Measurements from ENCODE around the gene NCR2.

NCR2 gene

DNA sequence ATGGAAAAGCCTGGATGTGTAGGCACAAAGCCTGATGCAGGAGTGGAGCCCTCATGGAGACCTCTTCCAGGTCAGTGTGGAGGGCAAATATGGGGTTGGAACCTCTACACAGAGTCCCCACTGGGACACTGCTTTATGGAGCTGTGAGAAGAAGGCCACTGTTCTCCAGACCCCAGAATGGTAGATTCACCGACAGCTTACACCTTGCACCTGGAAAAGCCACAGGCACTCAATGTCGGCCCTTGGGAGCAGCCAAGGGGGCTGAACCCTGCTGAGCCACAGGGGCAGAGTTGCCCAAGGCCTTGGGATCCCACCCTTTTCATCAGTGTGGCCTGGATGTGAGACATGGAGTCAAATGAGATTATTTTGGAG lies 24.9 kb downstream of the NCR2 start:
- peaks cover 3% of the 10 kb centered on the region for H3K27me3 ChIP-seq (ENCODE audit: insufficient read depth, insufficient read length)

DNA sequence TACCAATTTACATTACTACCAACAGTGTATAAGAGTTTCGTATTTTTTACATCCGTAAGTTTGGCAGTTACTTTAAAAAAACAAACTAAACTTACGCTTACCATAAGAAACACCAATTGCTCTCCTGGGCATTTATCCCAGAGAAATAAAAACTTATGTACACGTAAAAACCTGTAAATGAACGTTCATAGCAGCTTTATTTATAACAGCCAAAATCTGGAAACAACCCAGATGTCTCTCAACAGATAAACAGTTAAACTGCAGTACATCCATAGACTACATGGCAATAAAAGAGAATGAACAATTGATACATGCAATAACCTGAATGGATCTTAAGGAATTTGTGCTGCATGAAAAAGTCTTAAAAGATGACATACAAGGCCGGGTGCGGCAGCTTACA lies 30.7 kb downstream of the NCR2 start:
- H3K9ac ChIP-seq (ENCODE audit: insufficient read length, low read depth), result no peak overlapping the region
- H3K4me1 ChIP-seq (ENCODE audit: insufficient read depth, insufficient read length), result no peaks in the 10 kb centered on the region
- H3K36me3 ChIP-seq (ENCODE audit: insufficient read depth, insufficient read length, low read length), result no peaks in the 10 kb centered on the region
- TF ChIP-seq YY1 (IDR thresholded peaks at IDR 0.05; ENCODE audit: insufficient read depth, insufficient read length) (no peak), ZNF274 (IDR thresholded peaks at IDR 0.05; ENCODE audit: low read depth, low read length) (no peak), SUZ12 (IDR thresholded peaks at IDR 0.05; ENCODE audit: extremely low read depth, insufficient read depth, insufficient read length) (no peak)
- H3K27me3 ChIP-seq (ENCODE audit: insufficient read depth, insufficient read length), result peaks cover 57% of the 10 kb centered on the region
- no peak overlapping the region for H3K4me3 ChIP-seq (ENCODE audit: insufficient read length, low read depth)
- H3K9me3 ChIP-seq (ENCODE audit: insufficient read depth, low read length), result no peaks in the 10 kb centered on the region
- DNase-seq (ENCODE audit: low read depth, low spot score), result no peak

More for the DNA sequence above, 24.9 kb downstream of the NCR2 start:
- H3K9me3 ChIP-seq (ENCODE audit: insufficient read depth, low read length), result peaks cover 11% of the 10 kb centered on the region; the same call in 1 of the 2 replicates
- H3K4me3 ChIP-seq (ENCODE audit: insufficient read length, low read depth), result no peak overlapping the region
- H3K36me3 ChIP-seq (ENCODE audit: insufficient read depth, insufficient read length, low read length), result no peaks in the 10 kb centered on the region
- no peak for TF ChIP-seq SUZ12 (IDR thresholded peaks at IDR 0.05; ENCODE audit: extremely low read depth, insufficient read depth, insufficient read length)
- TF ChIP-seq YY1 (IDR thresholded peaks at IDR 0.05; ENCODE audit: insufficient read depth, insufficient read length), result no peak
- no peak for TF ChIP-seq ZNF274 (IDR thresholded peaks at IDR 0.05; ENCODE audit: low read depth, low read length)
- H3K4me1 ChIP-seq (ENCODE audit: insufficient read depth, insufficient read length), result no peaks in the 10 kb centered on the region
- DNase-seq (ENCODE audit: low read depth, low spot score), result no peak
- no peak overlapping the region for H3K9ac ChIP-seq (ENCODE audit: insufficient read length, low read depth)

DNA sequence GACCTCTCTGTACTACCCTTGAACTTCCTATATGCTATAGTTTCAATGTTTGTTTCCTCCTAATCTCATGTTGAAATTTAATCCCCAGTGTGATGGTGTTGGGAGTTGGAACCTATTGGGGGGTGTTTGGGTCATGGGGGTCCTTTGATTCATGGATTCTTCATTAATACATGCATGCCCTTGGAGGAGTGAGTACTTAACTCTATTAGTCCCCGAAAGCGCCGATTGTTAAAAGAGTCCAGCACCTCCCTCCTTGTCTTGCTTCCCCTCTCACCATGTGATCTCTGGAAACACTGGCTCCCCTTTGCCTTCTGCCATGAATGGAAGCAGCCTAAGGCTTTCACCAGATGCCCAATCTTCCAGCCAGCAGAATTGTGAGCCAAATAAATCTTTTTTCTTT lies 31.7 kb downstream of the NCR2 start:
- Histone ChIP-seq H3K36me3 (ENCODE audit: insufficient read depth, insufficient read length, low read length) (no peaks in the 10 kb centered on the region), H3K27me3 (ENCODE audit: insufficient read depth, insufficient read length) (peaks cover 66% of the 10 kb centered on the region), H3K4me3 (ENCODE audit: insufficient read length, low read depth) (no peak overlapping the region), H3K9ac (ENCODE audit: insufficient read length, low read depth) (no peak overlapping the region), H3K4me1 (ENCODE audit: insufficient read depth, insufficient read length) (no peaks in the 10 kb centered on the region), H3K9me3 (ENCODE audit: insufficient read depth, low read length) (no peaks in the 10 kb centered on the region)
- TF ChIP-seq YY1 (IDR thresholded peaks at IDR 0.05; ENCODE audit: insufficient read depth, insufficient read length), result no peak
- no peak for TF ChIP-seq ZNF274 (IDR thresholded peaks at IDR 0.05; ENCODE audit: low read depth, low read length)
- TF ChIP-seq SUZ12 (IDR thresholded peaks at IDR 0.05; ENCODE audit: extremely low read depth, insufficient read depth, insufficient read length), result no peak
- no peak for DNase-seq (ENCODE audit: low read depth, low spot score)

DNA sequence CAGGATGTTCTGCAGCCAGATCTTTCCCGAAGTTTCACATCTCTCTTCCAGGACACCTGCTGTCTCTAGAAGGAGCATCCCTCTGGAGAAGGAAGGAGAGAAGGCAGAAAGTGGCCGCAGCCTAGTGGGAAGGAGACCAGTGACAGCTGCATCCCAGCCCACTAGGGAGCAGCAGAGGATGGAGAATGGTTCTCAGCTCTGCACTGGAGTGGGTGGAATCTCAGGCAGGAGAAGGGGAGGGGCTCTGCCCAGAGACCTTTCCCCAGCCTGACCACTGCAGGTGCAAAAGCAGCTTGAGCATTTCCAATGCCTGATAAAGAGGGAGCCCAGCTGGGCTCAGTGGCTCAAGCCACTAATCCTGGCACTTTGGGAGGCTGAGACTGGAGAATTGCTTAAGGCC lies 32.3 kb downstream of the NCR2 start:
- Histone ChIP-seq H3K4me1 (ENCODE audit: insufficient read depth, insufficient read length) (peaks cover 2% of the 10 kb centered on the region), H3K36me3 (ENCODE audit: insufficient read depth, insufficient read length, low read length) (no peaks in the 10 kb centered on the region), H3K9me3 (ENCODE audit: insufficient read depth, low read length) (no peaks in the 10 kb centered on the region), H3K4me3 (ENCODE audit: insufficient read length, low read depth) (no peak overlapping the region), H3K9ac (ENCODE audit: insufficient read length, low read depth) (no peak overlapping the region), H3K27me3 (ENCODE audit: insufficient read depth, insufficient read length) (peaks cover 72% of the 10 kb centered on the region)
- peak; percentile 67 for DNase-seq (ENCODE audit: low read depth, low spot score)
- TF ChIP-seq YY1 (IDR thresholded peaks at IDR 0.05; ENCODE audit: insufficient read depth, insufficient read length) (no peak), ZNF274 (IDR thresholded peaks at IDR 0.05; ENCODE audit: low read depth, low read length) (no peak), SUZ12 (IDR thresholded peaks at IDR 0.05; ENCODE audit: extremely low read depth, insufficient read depth, insufficient read length) (no peak)

DNA sequence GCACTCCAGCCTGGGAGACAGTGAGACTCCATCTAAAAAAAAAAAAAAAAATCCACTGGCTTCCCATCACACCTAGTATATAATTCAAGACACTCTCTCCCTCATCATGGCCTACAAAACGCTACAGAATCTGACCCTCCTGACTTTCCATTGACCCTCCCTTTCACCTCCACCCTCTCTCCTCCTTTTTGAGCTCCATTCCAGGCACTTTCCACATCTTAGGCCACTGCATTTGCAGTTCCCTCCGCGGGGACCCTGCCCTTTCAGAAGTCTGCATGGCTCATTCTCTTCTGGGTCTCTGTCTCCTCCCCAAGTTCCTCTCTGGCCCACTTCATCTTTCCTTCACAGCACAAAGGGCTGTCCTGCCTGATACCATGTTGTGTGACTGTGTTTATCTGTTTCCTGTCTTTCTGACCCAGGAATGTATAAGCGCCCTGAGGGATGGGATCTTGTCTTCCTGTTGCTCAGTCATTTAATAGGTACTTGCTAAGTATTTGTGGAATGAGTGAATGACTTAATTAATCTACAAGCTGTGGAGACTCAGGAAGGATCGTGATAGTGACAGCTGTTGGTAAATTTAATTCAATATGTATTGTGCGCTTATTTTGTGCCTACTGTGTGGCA lies 35.2 kb downstream of the NCR2 start:
- no peak overlapping the region for H3K9ac ChIP-seq (ENCODE audit: insufficient read length, low read depth)
- H3K4me3 ChIP-seq (ENCODE audit: insufficient read length, low read depth), result no peak overlapping the region
- H3K27me3 ChIP-seq (ENCODE audit: insufficient read depth, insufficient read length), result peaks cover 94% of the 10 kb centered on the region
- no peak for TF ChIP-seq SUZ12 (IDR thresholded peaks at IDR 0.05; ENCODE audit: extremely low read depth, insufficient read depth, insufficient read length)
- no peak for TF ChIP-seq YY1 (IDR thresholded peaks at IDR 0.05; ENCODE audit: insufficient read depth, insufficient read length)
- no peak for TF ChIP-seq ZNF274 (IDR thresholded peaks at IDR 0.05; ENCODE audit: low read depth, low read length)
- H3K9me3 ChIP-seq (ENCODE audit: insufficient read depth, low read length), result no peaks in the 10 kb centered on the region
- no peaks in the 10 kb centered on the region for H3K36me3 ChIP-seq (ENCODE audit: insufficient read depth, insufficient read length, low read length)
- DNase-seq (ENCODE audit: low read depth, low spot score), result no peak
- peaks cover 8% of the 10 kb centered on the region for H3K4me1 ChIP-seq (ENCODE audit: insufficient read depth, insufficient read length)

DNA sequence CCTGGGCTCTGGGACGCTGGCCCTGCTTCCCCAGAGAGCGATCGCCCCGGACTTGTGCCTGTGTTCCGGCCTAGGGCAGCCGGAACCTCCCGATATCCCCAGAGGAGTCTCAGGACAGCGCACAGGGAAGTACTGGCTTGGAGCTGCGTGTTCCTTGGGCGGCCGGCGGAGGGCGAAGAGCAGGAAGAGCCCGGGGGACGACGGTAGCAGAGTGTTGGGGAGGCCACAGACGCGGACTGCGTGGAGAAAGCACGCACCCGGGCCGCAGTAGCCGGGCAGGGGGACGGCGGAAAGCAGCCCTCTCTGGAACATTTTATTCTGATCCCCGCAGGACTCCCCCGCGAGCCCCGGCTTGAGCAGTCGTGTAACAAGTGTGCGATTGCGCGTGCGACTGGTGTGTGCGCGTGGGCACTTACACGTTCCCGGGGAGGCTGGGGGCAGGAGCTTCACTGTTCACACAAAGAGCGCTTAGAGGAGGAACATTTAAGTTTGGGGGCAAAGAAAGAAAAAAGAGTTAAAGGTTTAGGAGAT lies 36.1 kb downstream of the NCR2 start:
- no peak for TF ChIP-seq YY1 (IDR thresholded peaks at IDR 0.05; ENCODE audit: insufficient read depth, insufficient read length)
- TF ChIP-seq ZNF274 (IDR thresholded peaks at IDR 0.05; ENCODE audit: low read depth, low read length), result no peak
- no peak for TF ChIP-seq SUZ12 (IDR thresholded peaks at IDR 0.05; ENCODE audit: extremely low read depth, insufficient read depth, insufficient read length)
- DNase-seq (ENCODE audit: low read depth, low spot score), result no peak
- Histone ChIP-seq H3K9ac (ENCODE audit: insufficient read length, low read depth) (peak overlapping the region; percentile 32), H3K4me1 (ENCODE audit: insufficient read depth, insufficient read length) (peaks cover 8% of the 10 kb centered on the region), H3K9me3 (ENCODE audit: insufficient read depth, low read length) (no peaks in the 10 kb centered on the region), H3K36me3 (ENCODE audit: insufficient read depth, insufficient read length, low read length) (no peaks in the 10 kb centered on the region), H3K27me3 (ENCODE audit: insufficient read depth, insufficient read length) (peaks cover 95% of the 10 kb centered on the region), H3K4me3 (ENCODE audit: insufficient read length, low read depth) (peak overlapping the region; percentile 30)

DNA sequence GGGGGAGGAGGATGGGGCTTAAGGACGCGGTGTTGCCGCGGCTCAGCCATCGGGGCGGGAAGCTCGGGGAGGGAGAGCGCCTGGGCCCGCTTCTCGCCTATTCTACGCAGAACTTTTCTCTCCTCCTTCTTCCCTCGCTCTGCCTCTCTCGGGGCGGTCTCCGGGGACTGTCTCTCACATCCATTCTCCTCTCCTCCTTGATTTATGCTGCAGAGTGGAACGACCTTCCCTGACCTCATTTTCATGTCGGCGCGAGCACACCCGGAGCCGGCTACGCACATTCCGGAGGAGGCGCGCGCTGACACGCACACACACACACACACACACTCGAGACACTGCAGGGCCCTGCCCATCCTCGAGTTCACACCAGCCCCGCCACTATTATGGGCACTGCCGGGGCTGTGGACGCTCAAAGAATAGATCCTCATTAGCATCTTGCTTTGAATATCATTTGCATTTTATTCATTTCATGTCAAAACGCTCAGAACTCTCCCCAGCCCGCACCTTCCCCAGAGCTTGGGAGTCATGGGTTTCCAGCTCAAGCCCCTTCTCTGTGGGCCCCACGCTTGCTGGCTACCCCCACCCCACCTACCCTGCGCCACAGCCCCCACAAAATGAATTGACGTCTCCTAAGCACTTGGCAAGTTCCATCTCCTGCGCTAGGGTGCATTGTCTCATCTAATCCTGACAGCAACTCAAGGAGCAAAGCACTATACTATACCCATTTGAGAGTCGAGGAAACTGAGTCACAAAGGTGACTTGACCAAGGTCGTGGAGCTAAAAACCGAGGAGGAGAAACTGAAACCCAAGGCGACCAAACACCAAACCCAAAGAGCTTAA lies 36.8 kb downstream of the NCR2 start:
- Histone ChIP-seq H3K9me3 (ENCODE audit: insufficient read depth, low read length) (no peaks in the 10 kb centered on the region), H3K4me1 (ENCODE audit: insufficient read depth, insufficient read length) (peaks cover 8% of the 10 kb centered on the region), H3K27me3 (ENCODE audit: insufficient read depth, insufficient read length) (peaks cover 96% of the 10 kb centered on the region), H3K4me3 (ENCODE audit: insufficient read length, low read depth) (peak overlapping the region; percentile 30), H3K9ac (ENCODE audit: insufficient read length, low read depth) (peak overlapping the region; percentile 42), H3K36me3 (ENCODE audit: insufficient read depth, insufficient read length, low read length) (no peaks in the 10 kb centered on the region)
- TF ChIP-seq YY1 (IDR thresholded peaks at IDR 0.05; ENCODE audit: insufficient read depth, insufficient read length), result no peak
- no peak for TF ChIP-seq SUZ12 (IDR thresholded peaks at IDR 0.05; ENCODE audit: extremely low read depth, insufficient read depth, insufficient read length)
- TF ChIP-seq ZNF274 (IDR thresholded peaks at IDR 0.05; ENCODE audit: low read depth, low read length), result no peak
- no peak for DNase-seq (ENCODE audit: low read depth, low spot score)

All from NT2/D1 (cell line).